Lung (tissue), 12 donors: ENCODE measurements around the gene TPST2. TPM values are rescaled to one million over a fixed set of nuclear protein-coding genes. Genes with fewer than 3 reads are reported as not detected.

Experiments
- ATAC-seq: fragments of 200-7000 bp; cut with Tn5 transposase; one replicate; pipeline ENCODE4 v1.9.1; 2020; ENCODE audit warnings: moderate number of reproducible peaks; ENCODE audit not compliant: insufficient read depth, low FRiP score
- DNase-seq, 3 donors: peaks; one replicate each; pipeline ENCODE4 v3.0.0-alpha.2; 2013 to 2017
- H3K27ac ChIP-seq, 2 donors: one replicate each; pipeline ENCODE4 v1.5.1; 2013; ENCODE audit warnings: mild to moderate bottlenecking in 2 of 2, moderate library complexity in 2 of 2, control low read depth in 1 of 2, inconsistent platforms in 1 of 2, low read depth in 1 of 2, low read length in 1 of 2
- H3K27me3 ChIP-seq, 3 donors: one replicate each; pipeline ENCODE4 v1.5.1; 2013; ENCODE audit warnings: low read length in 2 of 3; ENCODE audit not compliant: control insufficient read depth in 3 of 3, insufficient read depth in 3 of 3
- H3K36me3 ChIP-seq, 4 donors: one replicate each; pipeline ENCODE4 v1.5.1; 2013; ENCODE audit warnings: low read length in 4 of 4, mild to moderate bottlenecking in 1 of 4, moderate library complexity in 1 of 4; ENCODE audit not compliant: control insufficient read depth in 4 of 4, insufficient read depth in 4 of 4
- H3K4me1 ChIP-seq, 5 donors: one replicate each; pipeline ENCODE4 v1.5.1; 2013; ENCODE audit warnings: low read length in 5 of 5, mild to moderate bottlenecking in 2 of 5, moderate library complexity in 1 of 5; ENCODE audit not compliant: control insufficient read depth in 5 of 5, insufficient read depth in 5 of 5
- H3K4me3 ChIP-seq: one replicate; pipeline ENCODE4 v1.5.1; 2013; ENCODE audit warnings: mild to moderate bottlenecking, control low read depth, moderate library complexity
- H3K9ac ChIP-seq, 2 donors: one replicate each; pipeline ENCODE4 v1.5.1; 2013; ENCODE audit warnings: low read length in 2 of 2, control low read depth in 1 of 2; ENCODE audit not compliant: insufficient read depth in 1 of 2
- H3K9me3 ChIP-seq, 4 donors: one replicate each; pipeline ENCODE4 v1.5.1; 2013; ENCODE audit warnings: low read length in 3 of 4, mild to moderate bottlenecking in 1 of 4, moderate library complexity in 1 of 4; ENCODE audit not compliant: control insufficient read depth in 4 of 4, insufficient read depth in 3 of 4
- CTCF ChIP-seq: IDR thresholded peaks from 2 replicates; pipeline ENCODE4 v1.5.1; 2012; ENCODE audit warnings: mild to moderate bottlenecking; ENCODE audit errors: control extremely low read depth, extremely low read depth
- WGBS, 2 donors: extraction: QIAGEN DNeasy Blood & Tissue Kit; methylation state at CpG; one replicate each; pipeline ENCODE4 v1.1.7; 2013; 5-methylcytosine and 5-hydroxymethylcytosine counted together
- polyA plus RNA-seq, 2 donors: library from polyadenylated mRNA; stranded (reverse); fragments of 200-250 nt; gene quantifications; one replicate each; pipeline ENCODE4 v1.2.1, GENCODE V29; 2013
- total RNA-seq, 2 donors: library from RNA; depleted of rRNA in 1 of 2; stranded (reverse); fragments of >200 nt in 1 of 2; gene quantifications; one replicate each; pipeline ENCODE4 v1.2.1, GENCODE V29; 2014 to 2021
- donor health status: control.
- donor health status: control.
- donor health status: Bipolar disorder and iron deficiency.
- donor health status: healthy.
- donor health status: DM: yes; HTN: yes; CAD: no.

The TPST2 gene
- total and polyA plus RNA-seq, 4 donors = 32.6 to 72.3 (median 59.9) TPM

GRCh38 chr22:26550498-26551033 lies 39.4 kb downstream of the TPST2 start:
- H3K27ac ChIP-seq = peak overlapping the region; percentile 48 to 72
- ATAC-seq (peak; percentile 55), DNase-seq (peak; percentile 51 to 76 (median 63))
- H3K9ac ChIP-seq = peak overlapping the region in 1 of 2 donors; percentile 32
- H3K4me3 ChIP-seq = no peak overlapping the region
- H3K36me3 ChIP-seq = peaks cover 0 to 4% (median 0%) of the 10 kb centered on the region in 4 donors
- no peak for TF ChIP-seq CTCF
- peaks cover 6 to 16% (median 10%) of the 10 kb centered on the region in 5 donors for H3K4me1 ChIP-seq
- H3K27me3 ChIP-seq = no peaks in the 10 kb centered on the region
- no peaks in the 10 kb centered on the region for H3K9me3 ChIP-seq
- WGBS, 2 donors = 51 to 74% methylated on average over 8 of the region's 8 CpGs

GRCh38 chr22:26549902-26550497 lies 39.9 kb downstream of the TPST2 start:
- Histone ChIP-seq H3K27me3 (no peaks in the 10 kb centered on the region), H3K36me3 (peaks cover 0 to 4% (median 0%) of the 10 kb centered on the region in 4 donors), H3K9ac (no peak overlapping the region), H3K4me1 (peaks cover 6 to 13% (median 10%) of the 10 kb centered on the region in 5 donors), H3K27ac (peak overlapping the region; percentile 48 to 72), H3K9me3 (no peaks in the 10 kb centered on the region), H3K4me3 (no peak overlapping the region)
- TF ChIP-seq CTCF = no peak
- ATAC-seq = no peak
- DNase-seq = no peak
- whole genome bisulfite sequencing, 2 donors = 91 to 98% methylated on average over 4 of the region's 4 CpGs

GRCh38 chr22:26548984-26549383 lies 40.9 kb downstream of the TPST2 start:
- no peaks in the 10 kb centered on the region for H3K27me3 ChIP-seq
- DNase-seq (no peak), ATAC-seq (no peak)
- H3K9ac ChIP-seq = no peak overlapping the region
- peaks cover 5 to 12% (median 10%) of the 10 kb centered on the region in 5 donors for H3K4me1 ChIP-seq
- H3K4me3 ChIP-seq = no peak overlapping the region
- no peak for TF ChIP-seq CTCF
- H3K9me3 ChIP-seq = no peaks in the 10 kb centered on the region
- WGBS, 2 donors = 85 to 93% methylated on average over 6 of the region's 6 CpGs
- H3K36me3 ChIP-seq = peaks cover 0 to 6% (median 0%) of the 10 kb centered on the region in 4 donors
- H3K27ac ChIP-seq = no peak overlapping the region

- no peak for TF ChIP-seq CTCF
- Histone ChIP-seq H3K27me3 (no peaks in the 10 kb centered on the region), H3K36me3 (peaks cover 0 to 6% (median 0%) of the 10 kb centered on the region in 4 donors), H3K9ac (no peak overlapping the region), H3K27ac (no peak overlapping the region), H3K4me1 (peaks cover 4 to 12% (median 10%) of the 10 kb centered on the region in 5 donors), H3K4me3 (no peak overlapping the region), H3K9me3 (no peaks in the 10 kb centered on the region)
- 80 to 85% methylated on average over 3 of the region's 3 CpGs for WGBS, 2 donors
- DNase-seq = no peak
- no peak for ATAC-seq
Measured at GRCh38 chr22:26548303-26548702, 41.6 kb downstream of the TPST2 start.
